SJCRH30 (cell line): ENCODE data around the gene SLF2. TPM values are rescaled to one million over a fixed set of nuclear protein-coding genes. Genes with fewer than 3 reads are reported as not detected.
A peak's percentile ranks its signal among the peaks of the same experiment; 100 is the strongest.

ENCODE experiments used
- DNase-seq, 2 experiments: peaks; one replicate each; pipeline ENCODE4 v3.0.0-alpha.2; 2015 to 2020
- H3K27ac ChIP-seq: fragments of 250-450 bp; sonication (Bioruptor Pico); 2 replicates; pipeline ENCODE4 v1.5.1; 2020; ENCODE audit warnings: mild to moderate bottlenecking, moderate library complexity
- H3K27me3 ChIP-seq: fragments of 250-450 bp; sonication (Bioruptor Pico); 2 replicates; pipeline ENCODE4 v1.5.1; 2020; ENCODE audit warnings: mild to moderate bottlenecking, moderate library complexity
- H3K36me3 ChIP-seq: fragments of 250-450 bp; sonication (Bioruptor Pico); 2 replicates; pipeline ENCODE4 v1.5.1; 2020; ENCODE audit warnings: mild to moderate bottlenecking, moderate library complexity
- H3K4me1 ChIP-seq: fragments of 250-450 bp; sonication (Bioruptor Pico); 2 replicates; pipeline ENCODE4 v1.5.1; 2020; ENCODE audit warnings: mild to moderate bottlenecking, moderate library complexity
- H3K4me3 ChIP-seq: fragments of 250-450 bp; sonication (Bioruptor Pico); 2 replicates; pipeline ENCODE4 v1.5.1; 2020; ENCODE audit warnings: mild to moderate bottlenecking, moderate library complexity
- H3K9me3 ChIP-seq: fragments of 250-450 bp; sonication (Bioruptor Pico); replicated peaks from 2 replicates; pipeline ENCODE4 v1.5.1; 2020; ENCODE audit warnings: mild to moderate bottlenecking, moderate library complexity
- total RNA-seq: library from RNA; depleted of rRNA; stranded (reverse); fragments of >200 nt; shearing (Covaris generic); gene quantifications from 2 replicates; pipeline ENCODE4 v1.2.3, GENCODE V29; 2014

The SLF2 gene
- total RNA-seq, 1 experiment from 2014 or later = 257 TPM

- Histone ChIP-seq H3K27ac (no peak overlapping the region), H3K4me1 (no peaks in the 10 kb centered on the region), H3K27me3 (no peaks in the 10 kb centered on the region), H3K4me3 (no peak overlapping the region), H3K9me3 (no peaks in the 10 kb centered on the region), H3K36me3 (peaks cover 95% of the 10 kb centered on the region)
- DNase-seq = no peak
Observed at GRCh38 chr10:100939763-100940344, 27.1 kb downstream of the SLF2 start.

- Histone ChIP-seq H3K36me3 (peaks cover 95% of the 10 kb centered on the region), H3K4me1 (no peaks in the 10 kb centered on the region), H3K9me3 (no peaks in the 10 kb centered on the region), H3K4me3 (no peak overlapping the region), H3K27ac (no peak overlapping the region), H3K27me3 (no peaks in the 10 kb centered on the region)
- DNase-seq = no peak
Observed at GRCh38 chr10:100942229-100942628, 29.5 kb downstream of the SLF2 start.

- H3K9me3 ChIP-seq = no peaks in the 10 kb centered on the region
- H3K36me3 ChIP-seq = peaks cover 96% of the 10 kb centered on the region
- no peak for DNase-seq
- H3K4me3 ChIP-seq = no peak overlapping the region
- H3K27ac ChIP-seq = no peak overlapping the region
- H3K27me3 ChIP-seq = no peaks in the 10 kb centered on the region
- H3K4me1 ChIP-seq = peaks cover 10% of the 10 kb centered on the region
Observed at GRCh38 chr10:100943508-100943907, 30.7 kb downstream of the SLF2 start.

GRCh38 chr10:100945754-100946153, 33.0 kb downstream of the SLF2 start:
- peaks cover 99% of the 10 kb centered on the region for H3K36me3 ChIP-seq
- no peak for DNase-seq

GRCh38 chr10:100948916-100949315, 36.2 kb downstream of the SLF2 start:
- Histone ChIP-seq H3K9me3 (no peaks in the 10 kb centered on the region), H3K36me3 (peaks cover 100% of the 10 kb centered on the region), H3K27ac (peak overlapping the region; percentile 23; the same call in 1 of the 2 replicates), H3K4me1 (peaks cover 18% of the 10 kb centered on the region), H3K4me3 (no peak overlapping the region), H3K27me3 (no peaks in the 10 kb centered on the region)
- peak; percentile 66 to 71 for DNase-seq

More at GRCh38 chr10:100945754-100946153, 33.0 kb downstream of the SLF2 start:
- H3K4me3 ChIP-seq = no peak overlapping the region
- peaks cover 18% of the 10 kb centered on the region for H3K4me1 ChIP-seq
- no peak overlapping the region for H3K27ac ChIP-seq
- H3K9me3 ChIP-seq = no peaks in the 10 kb centered on the region
- no peaks in the 10 kb centered on the region for H3K27me3 ChIP-seq

- H3K27me3 ChIP-seq = no peaks in the 10 kb centered on the region
- H3K4me1 ChIP-seq = no peaks in the 10 kb centered on the region
- DNase-seq = no peak
- H3K36me3 ChIP-seq = peaks cover 94% of the 10 kb centered on the region
- H3K27ac ChIP-seq = no peak overlapping the region
- H3K4me3 ChIP-seq = no peak overlapping the region
- no peaks in the 10 kb centered on the region for H3K9me3 ChIP-seq
Observed at GRCh38 chr10:100960251-100960650, 47.5 kb downstream of the SLF2 start.

GRCh38 chr10:100962351-100963080, 49.8 kb downstream of the SLF2 start:
- H3K4me3 ChIP-seq = no peak overlapping the region
- H3K9me3 ChIP-seq = no peaks in the 10 kb centered on the region
- H3K27ac ChIP-seq = no peak overlapping the region
- DNase-seq = no peak
- H3K4me1 ChIP-seq = no peaks in the 10 kb centered on the region
- peaks cover 93% of the 10 kb centered on the region for H3K36me3 ChIP-seq
- H3K27me3 ChIP-seq = no peaks in the 10 kb centered on the region

- H3K4me3 ChIP-seq = no peak overlapping the region
- no peaks in the 10 kb centered on the region for H3K27me3 ChIP-seq
- no peaks in the 10 kb centered on the region for H3K9me3 ChIP-seq
- peaks cover 2% of the 10 kb centered on the region for H3K4me1 ChIP-seq
- peaks cover 80% of the 10 kb centered on the region for H3K36me3 ChIP-seq
- DNase-seq = no peak
- no peak overlapping the region for H3K27ac ChIP-seq
Observed at GRCh38 chr10:100963826-100964225, 51.1 kb downstream of the SLF2 start.

GRCh38 chr10:100965820-100966219, 53.1 kb downstream of the SLF2 start:
- no peak for DNase-seq
- Histone ChIP-seq H3K27me3 (no peaks in the 10 kb centered on the region), H3K4me3 (no peak overlapping the region), H3K4me1 (peaks cover 4% of the 10 kb centered on the region), H3K27ac (no peak overlapping the region), H3K9me3 (no peaks in the 10 kb centered on the region), H3K36me3 (peaks cover 61% of the 10 kb centered on the region)

GRCh38 chr10:100966887-100967286, 54.1 kb downstream of the SLF2 start:
- H3K36me3 ChIP-seq = peaks cover 51% of the 10 kb centered on the region
- H3K27ac ChIP-seq = no peak overlapping the region
- H3K4me1 ChIP-seq = peaks cover 4% of the 10 kb centered on the region
- no peaks in the 10 kb centered on the region for H3K27me3 ChIP-seq
- H3K4me3 ChIP-seq = no peak overlapping the region
- no peak for DNase-seq
- H3K9me3 ChIP-seq = no peaks in the 10 kb centered on the region

GRCh38 chr10:100967332-100967731, 54.6 kb downstream of the SLF2 start:
- no peak overlapping the region for H3K27ac ChIP-seq
- H3K36me3 ChIP-seq = peaks cover 47% of the 10 kb centered on the region
- no peaks in the 10 kb centered on the region for H3K27me3 ChIP-seq
- no peak overlapping the region for H3K4me3 ChIP-seq
- H3K4me1 ChIP-seq = peaks cover 4% of the 10 kb centered on the region
- DNase-seq = no peak
- H3K9me3 ChIP-seq = no peaks in the 10 kb centered on the region

- DNase-seq = peak in 1 of 2 experiments; percentile 48
- no peak overlapping the region for H3K4me3 ChIP-seq
- H3K4me1 ChIP-seq = peaks cover 4% of the 10 kb centered on the region
- H3K9me3 ChIP-seq = no peaks in the 10 kb centered on the region
- peaks cover 38% of the 10 kb centered on the region for H3K36me3 ChIP-seq
- H3K27ac ChIP-seq = no peak overlapping the region
- H3K27me3 ChIP-seq = no peaks in the 10 kb centered on the region
Observed at GRCh38 chr10:100968062-100968736, 55.4 kb downstream of the SLF2 start.

GRCh38 chr10:100968863-100969186, 56.1 kb downstream of the SLF2 start:
- H3K36me3 ChIP-seq = peaks cover 32% of the 10 kb centered on the region
- no peaks in the 10 kb centered on the region for H3K9me3 ChIP-seq
- no peak overlapping the region for H3K27ac ChIP-seq
- H3K4me3 ChIP-seq = peak overlapping the region; percentile 58
- no peaks in the 10 kb centered on the region for H3K27me3 ChIP-seq
- no peak for DNase-seq
- H3K4me1 ChIP-seq = peaks cover 4% of the 10 kb centered on the region

GRCh38 chr10:100969187-100970075, 56.7 kb downstream of the SLF2 start, which contains the start of gene SEMA4G:
SEMA4G (plus strand) TSS chr10:100969504; CDS start chr10:100972913, 3,409 bp downstream.
- Histone ChIP-seq H3K9me3 (no peaks in the 10 kb centered on the region), H3K36me3 (peaks cover 26% of the 10 kb centered on the region), H3K27me3 (no peaks in the 10 kb centered on the region), H3K4me1 (peaks cover 4% of the 10 kb centered on the region), H3K4me3 (peak within 1 kb of the TSS; percentile 58), H3K27ac (no peak within 1 kb of the TSS)
- DNase-seq = peak; percentile 71 to 78
